ENCODE data around the gene FBXO28. TPM values are rescaled to one million over a fixed set of nuclear protein-coding genes. Genes with fewer than 3 reads are reported as not detected.
A peak's percentile ranks its signal among the peaks of the same experiment; 100 is the strongest.

The FBXO28 gene
- total RNA-seq, 1 experiment from 2014 or later = 36.6 TPM

GRCh38 chr1:224170748-224171478 lies 57.0 kb downstream of the FBXO28 start:
- peak; percentile 61; the same call in 1 of the 2 replicates for ATAC-seq
- H3K27me3 ChIP-seq (ENCODE audit: control insufficient read depth, insufficient read depth, low read length) = no peaks in the 10 kb centered on the region
- ChIA-PET CTCF (interaction anchor here (0.6 to 0.7 kb wide), 3 partner anchors 25 to 1009 kb away, joined by 5 to 7 read pairs (median 6); no protein-coding TSS in a partner anchor), POLR2A (no interaction called here)
- intact Hi-C loops (cut with micrococcal nuclease; ENCODE audit: unreplicated experiment) = no loop called here
- H3K4me3 ChIP-seq (ENCODE audit: low read depth in 2 of 2, low read length in 2 of 2) = no peak overlapping the region
- no peak overlapping the region for H3K27ac ChIP-seq (ENCODE audit: low read length)
- peaks cover 3% of the 10 kb centered on the region; the same call in 1 of the 2 replicates for H3K4me1 ChIP-seq (ENCODE audit: control insufficient read depth, insufficient read depth, low read length)
- in situ Hi-C loops (cut with HindIII; ENCODE audit: low pct_unique_long_range_greater_than_20kb, low sequenced_read_pairs) = no loop called here
- no peaks in the 10 kb centered on the region for H3K9me3 ChIP-seq (ENCODE audit: control insufficient read depth, insufficient read depth, low read depth, low read length)
- DNase-seq (ENCODE audit: low read depth, low spot score) = no peak
- H3K36me3 ChIP-seq (ENCODE audit: control insufficient read depth, insufficient read depth, low read length) = no peaks in the 10 kb centered on the region
- TF ChIP-seq TCF7L2 (IDR thresholded peaks at IDR 0.05; ENCODE audit: low read depth, low read length) (no peak), CTCF (IDR thresholded peaks at IDR 0.05) (no peak), REST (IDR thresholded peaks at IDR 0.05; ENCODE audit: insufficient read depth in 1 of 2, low read depth in 2 of 2, low read length in 1 of 2) (no peak)
- BruUV-seq (replicated peaks) = no TSS peak

- no peaks in the 10 kb centered on the region for H3K27me3 ChIP-seq (ENCODE audit: control insufficient read depth, insufficient read depth, low read length)
- TF ChIP-seq SIN3A (IDR thresholded peaks at IDR 0.05; ENCODE audit: borderline replicate concordance, insufficient read depth, low read depth, low read length) = no peak
- no peak for TF ChIP-seq CTCF (IDR thresholded peaks at IDR 0.05)
- no peak for TF ChIP-seq REST (IDR thresholded peaks at IDR 0.05; ENCODE audit: insufficient read depth in 1 of 2, low read depth in 2 of 2, low read length in 1 of 2)
- no peak for TF ChIP-seq POLR2AphosphoS5 (IDR thresholded peaks at IDR 0.05; ENCODE audit: low read depth, low read length)
- TF ChIP-seq TCF7L2 (IDR thresholded peaks at IDR 0.05; ENCODE audit: low read depth, low read length) = no peak
- H3K9me3 ChIP-seq (ENCODE audit: control insufficient read depth, insufficient read depth, low read depth, low read length) = no peaks in the 10 kb centered on the region
- H3K27ac ChIP-seq (ENCODE audit: low read length) = no peak overlapping the region
- H3K4me1 ChIP-seq (ENCODE audit: control insufficient read depth, insufficient read depth, low read length) = peaks cover 3% of the 10 kb centered on the region; the same call in 1 of the 2 replicates
- intact Hi-C loops (cut with micrococcal nuclease; ENCODE audit: unreplicated experiment) (no loop called here), in situ Hi-C loops (cut with HindIII; ENCODE audit: low pct_unique_long_range_greater_than_20kb, low sequenced_read_pairs) (no loop called here)
- ChIA-PET POLR2A (no interaction called here), CTCF (no interaction called here)
- DNase-seq (ENCODE audit: low read depth, low spot score) (no peak), ATAC-seq (no peak)
- no TSS peak for BruUV-seq (replicated peaks)
- H3K4me3 ChIP-seq (ENCODE audit: low read depth in 2 of 2, low read length in 2 of 2) = no peak overlapping the region
- H3K36me3 ChIP-seq (ENCODE audit: control insufficient read depth, insufficient read depth, low read length) = no peaks in the 10 kb centered on the region
Measured at GRCh38 chr1:224172229-224172628, 58.3 kb downstream of the FBXO28 start.

All from Panc1 (cell line).